Stimulated activated CD4-positive, alpha-beta T cell treated with anti-CD3 and anti-CD28 coated beads, Interleukin-15, amount 100 ng/mL, for 48 hours (primary cell): ENCODE data around the gene SCFD2.
A peak's percentile ranks its signal among the peaks of the same experiment; 100 is the strongest.

ENCODE experiments used
- DNase-seq, 2 donors: peaks; one replicate each; pipeline ENCODE4 v3.0.0-alpha.2; 2020; ENCODE audit warnings: low read depth in 2 of 2

SCFD2 gene

DNA sequence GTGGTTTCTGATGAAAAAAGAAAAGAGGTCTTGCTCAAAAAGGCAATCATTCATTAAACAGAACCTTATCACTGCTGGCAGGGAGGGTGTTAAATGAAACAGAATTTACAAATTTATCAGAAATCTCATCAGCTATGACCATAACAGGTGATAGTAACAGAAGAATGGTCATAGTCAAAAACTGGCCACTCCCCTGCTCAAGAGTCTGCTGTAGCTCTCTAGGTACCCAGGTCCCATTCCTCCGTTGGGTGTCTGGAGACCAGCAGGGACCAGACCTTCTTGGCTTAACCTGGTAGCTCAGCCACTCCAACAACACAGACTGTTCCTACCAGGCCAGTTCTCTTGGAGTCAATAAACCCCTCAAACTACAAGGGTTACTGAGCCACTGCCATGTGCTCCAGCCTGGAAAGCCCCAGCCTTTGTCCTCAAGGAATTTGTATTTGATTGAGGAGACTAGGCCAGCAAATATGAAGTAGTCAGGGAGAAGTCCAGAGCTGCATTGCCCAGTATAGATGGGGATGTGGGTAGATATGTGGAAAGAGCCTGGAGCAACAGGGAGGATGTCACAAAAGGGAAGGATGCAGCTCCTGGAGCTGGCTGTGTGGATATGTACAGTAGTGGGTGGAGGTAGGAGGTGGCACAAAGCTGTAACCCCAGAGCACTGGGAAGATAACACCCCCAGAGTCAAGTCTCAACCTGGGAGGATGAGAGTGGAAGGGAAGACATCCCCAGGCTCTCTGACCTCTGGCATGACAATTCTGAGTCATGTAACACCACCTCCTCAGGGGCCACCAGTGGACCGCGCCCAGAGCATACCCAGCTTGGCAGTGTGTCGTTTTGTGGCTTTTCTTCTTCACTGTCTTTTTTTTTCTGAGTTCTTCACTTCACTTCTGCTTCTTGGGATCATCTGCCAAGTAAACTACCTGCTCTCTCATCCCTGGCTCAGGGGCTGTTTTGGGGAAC lies 481.9 kb downstream of the SCFD2 start:
- DNase-seq = no peak

DNA sequence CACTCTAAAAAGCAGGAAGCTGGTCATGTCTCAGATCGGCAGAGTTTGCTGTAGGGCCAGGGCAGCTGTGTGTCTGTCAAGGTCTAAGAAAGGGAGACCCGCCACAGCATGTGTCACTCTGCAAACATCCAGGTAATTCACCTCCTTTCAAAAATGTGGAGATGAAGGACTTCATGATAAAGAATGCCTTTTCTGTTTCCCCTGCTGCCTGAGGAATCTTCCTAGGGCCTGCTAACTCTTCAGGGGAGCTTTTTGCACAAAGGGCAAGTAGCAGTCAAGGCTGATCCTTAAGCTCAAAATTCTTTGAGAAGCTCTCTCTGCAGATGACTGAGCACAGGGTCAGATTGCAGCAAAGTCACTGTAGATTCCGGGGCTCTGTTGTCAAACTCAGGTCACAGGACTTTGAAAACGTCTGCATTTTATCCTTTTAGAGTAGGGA lies 482.7 kb downstream of the SCFD2 start:
- DNase-seq = no peak

DNA sequence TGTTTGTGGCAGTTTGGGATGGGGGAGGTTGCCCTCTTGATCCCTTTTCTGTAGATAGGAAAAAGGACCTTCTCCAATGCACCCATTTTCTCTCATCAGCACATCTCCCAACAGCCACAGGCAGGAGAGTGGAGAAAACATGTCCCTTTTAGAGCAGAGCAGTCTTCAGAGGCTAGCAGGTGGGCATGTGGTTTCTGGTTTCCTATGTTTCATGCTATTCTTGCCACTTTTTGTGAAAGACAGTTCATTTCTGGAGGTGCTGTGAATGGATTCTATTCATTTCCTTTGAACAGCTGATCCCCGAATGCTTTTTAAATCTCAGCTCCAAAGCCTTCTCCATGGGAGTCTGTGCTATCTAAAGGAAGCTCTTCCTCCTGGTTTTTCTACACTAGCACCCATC lies 484.9 kb downstream of the SCFD2 start:
- DNase-seq = no peak

DNA sequence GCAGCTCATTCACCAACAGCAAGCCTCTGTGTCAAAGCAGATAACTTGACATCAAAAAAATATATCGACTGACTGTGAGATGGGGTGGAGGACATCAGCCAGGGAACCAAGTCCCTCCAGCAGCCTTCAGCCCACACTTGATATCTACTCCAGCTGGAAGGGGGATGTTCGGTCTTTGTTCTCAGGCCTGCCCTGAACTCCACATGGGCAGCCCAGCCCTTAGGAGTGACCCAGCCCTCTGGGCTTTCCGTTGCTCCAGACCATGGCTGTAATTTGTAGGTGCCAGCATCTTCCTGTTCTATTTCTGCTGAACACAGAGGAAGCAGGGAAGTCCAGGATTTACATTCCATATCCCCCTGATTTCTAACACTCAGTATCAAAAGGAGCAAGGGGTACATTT lies 486.4 kb downstream of the SCFD2 start:
- DNase-seq = no peak

DNA sequence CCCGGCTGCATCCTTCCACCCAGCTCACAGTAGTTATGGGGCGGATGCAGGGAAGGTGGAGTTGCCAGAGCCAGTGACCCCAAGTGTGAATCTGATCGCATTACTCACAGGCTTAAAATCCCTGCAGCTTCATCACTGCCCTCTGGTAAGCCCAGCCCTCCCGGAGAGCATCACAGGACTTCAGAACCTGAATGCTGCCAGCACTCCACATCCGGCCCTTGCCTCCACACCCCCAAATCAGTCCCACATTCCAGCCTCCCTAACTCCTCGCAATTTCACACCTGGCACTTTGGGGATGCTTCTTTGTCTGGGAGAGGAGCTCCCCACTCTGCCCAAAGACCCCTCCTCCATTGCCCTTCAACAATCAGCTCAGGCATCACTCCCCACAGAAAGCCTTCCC lies 488.2 kb downstream of the SCFD2 start:
- no peak for DNase-seq

DNA sequence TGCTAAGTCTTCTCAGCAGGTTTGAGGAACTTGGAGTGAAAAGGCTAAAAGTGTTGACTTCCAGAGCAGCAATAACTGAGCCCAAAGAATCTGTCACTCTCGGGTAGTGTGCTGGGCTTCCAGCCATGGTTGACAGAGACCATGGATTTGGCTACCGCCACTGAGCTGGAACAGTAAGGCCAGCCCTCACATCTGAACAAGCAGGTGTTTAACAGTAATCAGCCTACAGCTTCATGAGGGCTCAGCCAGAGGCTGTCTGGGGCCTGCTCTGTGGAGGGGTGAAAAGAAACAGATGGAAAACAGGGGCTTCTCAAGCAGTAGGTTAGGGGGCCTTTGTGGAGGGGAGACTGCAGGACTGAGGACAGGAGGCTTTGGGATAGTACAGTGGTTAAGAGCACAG lies 488.8 kb downstream of the SCFD2 start:
- no peak for DNase-seq

DNA sequence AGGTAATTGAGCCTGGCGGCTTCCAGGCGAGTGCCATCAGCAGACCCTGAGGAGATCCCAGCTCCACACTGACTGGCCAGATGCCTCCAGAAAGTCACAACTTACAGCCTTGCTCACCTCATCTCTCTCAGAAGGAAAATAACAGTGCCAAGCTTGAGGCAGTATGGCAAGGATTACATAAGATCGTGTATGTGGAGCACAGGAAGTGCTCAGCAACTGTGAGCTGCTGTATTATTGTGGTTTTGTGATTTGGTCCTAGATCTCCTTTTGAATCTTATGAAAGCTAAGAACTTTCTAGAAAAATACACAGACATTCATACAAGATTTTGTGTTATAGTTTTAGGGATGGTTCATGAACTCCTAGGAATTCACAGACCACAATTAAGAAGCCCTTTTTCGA lies 489.8 kb downstream of the SCFD2 start:
- DNase-seq = no peak

DNA sequence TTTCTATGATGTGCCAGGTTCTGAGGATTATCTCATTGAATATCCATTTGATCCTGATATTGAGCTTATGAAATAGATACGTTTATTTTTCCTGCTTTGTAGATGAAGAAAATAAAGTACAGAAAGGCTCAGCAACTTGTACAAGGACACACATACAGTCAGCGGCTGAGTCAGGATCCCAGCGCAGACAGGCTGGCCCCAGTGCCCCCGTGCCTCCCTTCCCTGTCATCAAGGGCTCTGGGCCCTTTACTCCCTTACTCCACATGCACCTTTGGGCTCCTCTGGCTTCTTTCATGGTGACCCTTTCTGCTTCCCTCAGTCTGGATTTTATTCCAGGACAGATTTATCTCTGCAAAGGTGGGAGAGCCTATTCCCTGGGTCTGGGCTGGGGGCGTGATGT lies 490.9 kb downstream of the SCFD2 start:
- DNase-seq = no peak

DNA sequence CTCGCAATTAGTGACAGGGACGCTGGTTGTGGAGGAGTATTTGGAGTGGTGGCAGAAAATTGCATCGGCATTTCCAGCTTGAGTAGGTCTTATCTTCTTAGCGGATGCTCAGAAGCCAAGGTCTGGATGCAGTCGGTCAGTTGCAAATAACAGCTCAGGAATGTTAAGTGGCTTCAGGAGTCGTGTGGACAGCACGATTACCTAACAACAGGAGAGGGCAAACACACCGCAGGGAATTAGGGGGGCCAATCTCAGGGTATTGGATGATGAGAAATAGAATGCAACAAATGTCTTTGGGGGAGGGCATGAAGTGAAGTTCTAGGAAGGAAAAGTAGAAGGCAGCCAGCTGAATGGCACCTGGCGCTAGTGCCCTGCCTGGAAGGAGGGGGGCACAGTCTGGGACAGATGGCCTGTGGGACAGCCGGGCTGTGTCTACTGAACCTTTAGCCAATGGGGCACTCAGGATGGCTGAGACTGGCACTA lies 492.0 kb downstream of the SCFD2 start:
- no peak for DNase-seq

DNA sequence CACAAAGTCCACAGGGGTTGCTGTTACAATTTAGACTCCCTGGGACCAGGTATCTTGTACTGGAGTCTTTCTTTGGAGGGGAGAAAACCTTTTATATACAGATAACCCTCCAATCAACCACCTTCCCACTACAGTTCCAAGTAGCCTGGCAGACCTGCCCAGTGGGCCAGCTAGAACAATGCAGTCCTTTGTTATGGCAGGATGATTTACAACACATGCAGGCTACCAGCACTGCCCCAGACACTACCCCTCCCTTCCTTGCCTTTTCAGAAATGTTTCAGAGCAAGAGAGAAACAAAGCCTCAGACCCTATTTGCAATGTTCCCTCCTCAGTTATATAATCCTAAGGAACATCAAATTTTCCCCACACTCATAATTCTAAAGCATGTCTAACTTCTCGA lies 492.7 kb downstream of the SCFD2 start:
- DNase-seq = no peak

DNA sequence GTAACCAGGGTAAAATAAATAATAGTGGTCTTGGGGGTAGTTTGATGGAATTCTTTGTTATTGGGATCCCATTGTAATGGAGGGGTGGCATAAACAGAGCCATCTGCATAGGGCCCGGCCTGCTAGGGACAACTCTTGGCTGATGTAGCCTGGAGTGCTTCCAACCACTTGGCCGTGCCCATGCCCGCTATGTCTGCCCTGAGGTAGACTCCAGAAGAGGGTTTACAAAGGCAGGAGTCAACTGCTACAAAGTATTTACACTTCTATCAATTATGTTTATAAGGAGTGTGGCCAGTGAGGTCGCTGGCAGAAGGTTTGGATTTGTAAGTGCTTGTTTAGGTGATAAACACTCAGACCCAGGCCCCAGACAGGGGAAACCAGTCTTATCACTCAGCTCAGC lies 495.6 kb downstream of the SCFD2 start:
- no peak for DNase-seq

DNA sequence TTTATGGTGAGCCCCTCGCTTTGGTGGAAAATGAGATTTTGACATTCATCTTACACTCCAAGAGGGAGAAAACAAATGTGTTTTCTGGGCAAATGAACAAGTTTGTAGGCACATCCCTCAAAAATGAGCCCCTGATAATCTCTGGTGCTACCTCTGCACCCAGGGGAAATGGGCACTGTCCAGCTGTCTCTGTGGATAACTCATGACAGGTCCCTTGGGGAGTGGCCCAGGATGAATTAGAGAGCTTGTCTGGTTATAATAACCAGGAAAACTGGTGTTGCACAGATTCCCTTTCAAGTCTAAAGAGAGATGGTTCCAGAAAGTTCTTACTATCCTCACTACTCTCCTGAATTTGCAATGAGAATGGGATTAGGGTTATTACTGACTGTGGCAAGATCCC lies 496.2 kb downstream of the SCFD2 start:
- DNase-seq = no peak

DNA sequence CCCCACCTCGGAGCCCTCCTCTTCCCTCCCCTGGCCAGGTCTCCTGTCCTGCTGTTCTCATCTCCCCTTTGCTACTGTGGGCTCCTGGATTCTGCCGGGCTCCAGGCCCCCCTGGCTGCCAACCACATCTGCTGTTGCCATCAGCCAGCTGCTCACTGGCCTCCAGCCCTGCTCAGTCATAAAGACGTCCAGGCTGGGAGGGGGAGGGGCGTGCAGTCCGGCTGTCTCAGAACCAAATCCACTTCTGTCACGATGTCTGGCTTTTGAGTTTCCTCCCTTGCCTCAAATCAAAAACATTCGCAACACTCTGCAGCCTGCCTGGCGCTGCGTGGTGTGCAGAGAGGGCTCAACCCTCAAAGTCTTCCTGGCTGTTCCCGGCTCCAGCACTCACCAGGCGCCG lies 496.7 kb downstream of the SCFD2 start:
- no peak for DNase-seq

DNA sequence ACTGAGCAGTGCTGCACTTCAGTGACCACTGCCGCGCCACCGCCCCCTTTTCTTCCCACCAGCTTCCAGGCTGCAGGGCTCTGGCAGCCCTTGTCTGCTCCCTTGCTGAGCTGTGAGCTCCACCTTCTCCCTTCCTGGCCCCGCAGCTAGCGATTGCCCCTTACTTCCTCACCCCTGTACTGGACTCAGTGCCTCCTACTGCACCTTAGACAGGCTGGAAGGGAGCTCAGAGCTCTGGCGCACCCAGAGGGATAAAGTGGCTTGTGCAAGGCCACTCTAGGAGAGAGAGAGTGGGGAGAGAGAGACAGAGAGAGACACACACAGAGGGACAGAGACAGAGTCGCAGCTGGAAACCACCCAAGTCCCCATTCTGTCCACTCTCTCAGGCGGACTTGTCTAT lies 497.7 kb downstream of the SCFD2 start:
- no peak for DNase-seq

DNA sequence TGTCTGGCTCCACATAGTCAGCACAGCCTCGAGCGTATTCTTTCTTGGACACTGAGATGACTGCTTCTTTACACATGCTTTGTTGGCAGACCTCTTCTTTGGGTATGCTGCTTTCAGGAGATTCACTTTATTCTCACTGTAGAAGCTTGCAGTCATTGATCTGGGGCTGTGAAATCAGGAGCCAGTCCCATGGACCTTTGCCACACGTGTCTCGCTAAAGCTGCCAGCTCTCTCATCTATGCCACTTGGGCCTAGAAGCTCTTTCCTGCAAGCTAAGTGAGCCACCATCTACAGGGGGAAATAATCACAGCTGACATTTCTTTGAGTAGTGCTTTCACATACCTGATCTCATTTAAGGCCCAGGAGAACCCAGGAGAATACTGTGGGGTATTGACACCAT lies 498.7 kb downstream of the SCFD2 start:
- no peak for DNase-seq

DNA sequence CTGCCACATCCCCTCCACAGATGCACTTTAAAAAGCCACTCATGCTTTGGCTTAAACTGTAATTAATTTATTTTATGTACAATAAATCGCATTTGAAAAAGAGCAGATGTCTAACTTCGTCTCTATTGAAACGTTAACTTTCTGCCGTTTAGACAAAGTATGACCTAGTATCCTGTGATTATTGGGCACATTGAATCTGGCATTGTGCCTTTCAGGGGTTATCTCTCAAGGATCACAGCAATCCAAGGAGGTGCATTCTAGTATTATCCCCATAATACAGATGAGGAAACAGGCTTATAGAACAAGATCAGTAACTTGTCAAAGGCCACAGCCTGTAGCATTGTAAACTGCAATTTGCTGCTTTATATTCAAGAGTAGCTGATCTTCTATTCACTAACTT lies 499.1 kb downstream of the SCFD2 start:
- no peak for DNase-seq

DNA sequence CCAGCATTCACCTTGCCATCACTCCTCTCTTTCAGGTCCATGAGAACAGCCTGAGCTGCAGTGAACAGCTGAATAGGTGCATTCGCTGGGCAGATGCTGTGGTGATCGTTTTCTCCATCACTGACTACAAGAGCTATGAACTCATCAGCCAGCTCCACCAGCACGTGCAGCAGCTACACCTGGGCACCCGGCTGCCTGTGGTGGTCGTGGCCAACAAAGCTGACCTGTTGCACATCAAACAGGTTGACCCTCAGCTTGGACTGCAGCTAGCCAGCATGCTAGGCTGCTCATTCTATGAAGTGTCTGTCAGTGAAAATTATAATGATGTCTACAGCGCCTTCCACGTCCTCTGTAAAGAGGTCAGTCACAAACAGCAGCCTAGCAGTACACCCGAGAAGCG lies 500.6 kb downstream of the SCFD2 start:
- DNase-seq = no peak

DNA sequence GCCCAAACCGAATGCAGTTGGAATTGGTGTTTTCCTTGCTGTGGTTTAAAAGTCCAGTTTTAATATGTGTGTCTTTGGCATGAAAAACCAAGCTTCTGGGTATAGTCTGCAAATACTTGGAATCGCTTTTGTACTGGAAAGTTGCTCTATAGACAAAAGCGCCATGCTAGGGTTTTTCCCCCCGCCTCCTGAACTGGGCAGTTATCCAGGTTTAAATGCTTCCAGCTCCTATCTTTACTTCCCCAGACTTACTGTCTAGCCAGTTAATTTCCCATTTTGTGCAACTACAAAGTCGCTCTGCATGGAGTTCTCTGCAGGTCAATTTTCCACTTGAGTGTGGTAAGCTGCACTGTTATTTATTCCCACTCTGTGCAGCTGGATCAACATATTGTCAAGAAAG lies 501.1 kb downstream of the SCFD2 start:
- no peak for DNase-seq

DNA sequence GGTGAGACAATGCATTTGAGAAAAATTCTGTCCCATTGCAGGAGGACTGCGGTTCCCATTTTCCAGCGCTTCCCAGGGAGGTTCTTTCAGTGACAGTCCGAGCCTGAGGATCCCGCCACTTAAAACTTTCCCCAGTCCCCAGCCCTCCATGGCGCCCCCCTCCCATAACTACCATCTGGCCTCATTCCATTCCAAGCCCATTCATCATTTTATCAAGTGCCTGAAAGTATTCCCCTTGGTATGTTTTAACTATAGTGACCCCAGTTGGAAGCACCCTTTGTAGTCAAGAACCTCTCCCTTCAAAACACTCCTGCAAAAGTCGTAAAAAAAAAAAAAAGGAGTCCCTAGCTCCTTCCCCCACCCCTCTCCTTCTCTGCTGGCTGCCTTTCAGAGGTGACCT lies 502.5 kb downstream of the SCFD2 start:
- no peak for DNase-seq

DNA sequence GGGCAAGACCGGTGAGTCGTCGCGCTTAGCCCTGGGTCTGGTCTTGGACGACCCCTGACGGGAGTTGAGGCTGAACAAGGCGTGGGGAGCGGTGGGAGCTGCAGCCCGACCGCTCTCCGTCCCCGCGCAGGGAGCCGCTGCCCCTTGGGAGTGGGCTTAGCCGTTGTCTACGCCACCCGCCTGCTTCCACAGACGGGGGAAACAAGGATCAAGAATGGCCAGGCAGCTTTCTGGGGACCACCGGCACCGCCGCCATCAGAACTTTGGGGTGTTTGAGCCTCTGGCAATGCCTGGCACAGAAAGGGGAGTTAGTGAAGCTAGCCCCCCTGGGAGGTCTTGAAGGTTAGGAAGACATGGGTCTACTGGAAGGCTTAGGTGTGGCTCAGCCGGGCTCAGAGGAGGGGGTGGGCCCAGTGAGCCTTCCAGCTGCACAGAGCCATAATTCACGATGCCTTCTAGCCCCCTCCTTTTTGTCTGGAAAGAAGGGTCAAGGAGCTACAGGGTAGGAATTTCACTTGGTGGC lies 503.2 kb downstream of the SCFD2 start:
- DNase-seq = no peak

DNA sequence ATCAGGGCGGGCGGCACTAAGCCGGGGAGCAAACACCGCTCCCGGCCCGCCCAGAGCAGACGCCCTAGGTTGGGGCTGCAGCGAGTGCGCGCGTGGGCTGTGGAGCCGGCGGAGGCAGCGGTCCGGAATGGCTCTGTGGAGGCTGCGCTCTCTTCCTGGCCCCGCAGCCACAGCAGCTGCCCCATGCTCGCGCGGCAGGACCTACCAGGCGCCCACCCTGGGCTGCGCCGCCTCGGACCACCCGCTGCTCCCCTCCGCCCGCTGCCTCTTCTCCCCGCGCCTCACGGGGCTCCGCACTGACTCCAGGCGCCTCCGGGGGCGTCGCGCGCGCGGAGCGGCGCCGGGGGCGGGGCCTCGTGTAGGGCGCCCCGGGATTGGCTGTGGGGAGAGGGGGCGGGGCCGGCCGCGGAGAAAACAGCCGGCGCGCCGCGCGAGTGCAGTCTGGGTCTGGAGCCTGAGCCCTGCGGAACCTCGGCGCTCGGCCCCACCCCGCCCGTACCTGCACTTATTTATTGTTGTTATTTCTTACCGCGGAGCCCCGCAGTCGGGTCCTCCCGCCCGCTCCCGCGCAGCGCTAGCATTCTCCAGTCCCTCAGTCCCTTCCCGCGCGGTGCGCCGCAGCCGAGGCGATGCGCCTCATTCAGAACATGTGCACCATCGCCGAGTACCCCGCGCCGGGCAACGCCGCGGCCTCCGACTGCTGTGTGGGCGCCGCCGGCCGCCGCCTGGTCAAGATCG lies 503.8 kb downstream of the SCFD2 start, which contains the start of gene RASL11B:
Gene RASL11B (plus strand): TSS at position 439 of the 738 bp plus-strand sequence. CDS start 191 bp downstream, at position 630.
- peak; percentile 56 to 74 for DNase-seq

DNA sequence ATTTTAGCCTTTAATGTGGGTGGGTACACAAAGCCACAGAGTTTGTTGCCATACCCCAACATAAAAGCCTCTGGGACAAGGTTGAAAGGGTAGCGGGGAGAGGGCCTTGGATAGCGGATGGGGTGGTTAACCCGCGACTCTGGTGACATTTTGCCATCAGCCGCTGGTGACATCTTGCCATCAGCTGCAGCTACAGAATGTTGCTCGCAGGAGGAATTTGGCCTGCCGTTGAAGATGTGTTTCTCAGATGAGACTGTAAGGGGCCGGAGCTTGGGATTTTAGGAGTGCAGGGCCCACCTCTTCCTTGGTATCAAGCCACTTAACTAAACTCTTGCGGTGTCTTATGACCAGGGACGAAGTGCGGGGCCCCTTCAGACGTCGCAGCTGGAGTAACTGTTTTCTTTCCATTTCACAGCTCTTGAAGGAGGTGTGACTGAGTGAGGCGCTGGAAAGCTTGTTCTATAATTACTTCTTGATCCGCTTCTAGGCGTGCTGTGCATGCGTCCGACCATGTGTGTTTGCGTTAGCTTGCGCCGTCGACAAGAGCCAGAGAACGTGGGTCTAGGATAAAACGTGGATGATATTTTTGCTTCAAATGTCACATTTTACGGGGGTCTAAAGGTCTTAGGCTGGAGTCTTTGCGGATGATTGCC lies 504.6 kb downstream of the SCFD2 start:
- DNase-seq = no peak
